Thyroid gland (tissue), 4 donors: ENCODE results near the gene CCSER1.

ENCODE experiments used
- CTCF ChIP-seq, 6 experiments: fragments of 200-600 bp in 3 of 6; fragments of 450-650 bp in 3 of 6; sonication (generic) in 3 of 6; IDR thresholded peaks; one replicate each; pipeline ENCODE4 v1.5.1; 2016 to 2019; ENCODE audit warnings: antibody characterized with exemption in 6 of 6, mild to moderate bottlenecking in 2 of 6, inconsistent platforms in 1 of 6, moderate library complexity in 1 of 6
- POLR2A ChIP-seq, 2 donors: fragments of 450-650 bp; IDR thresholded peaks; one replicate each; pipeline ENCODE4 v1.6.1; 2017; ENCODE audit warnings: antibody characterized with exemption in 2 of 2, mild to moderate bottlenecking in 2 of 2, moderate library complexity in 1 of 2

- TF ChIP-seq CTCF (IDR thresholded peaks at IDR 0.05), result no peak
- TF ChIP-seq POLR2A (IDR thresholded peaks at IDR 0.05), result no peak
Observed at GRCh38 chr4:91243132-91243531, 1115.9 kb downstream of the CCSER1 start.
